ENCODE results near the gene UCMA.

DNA sequence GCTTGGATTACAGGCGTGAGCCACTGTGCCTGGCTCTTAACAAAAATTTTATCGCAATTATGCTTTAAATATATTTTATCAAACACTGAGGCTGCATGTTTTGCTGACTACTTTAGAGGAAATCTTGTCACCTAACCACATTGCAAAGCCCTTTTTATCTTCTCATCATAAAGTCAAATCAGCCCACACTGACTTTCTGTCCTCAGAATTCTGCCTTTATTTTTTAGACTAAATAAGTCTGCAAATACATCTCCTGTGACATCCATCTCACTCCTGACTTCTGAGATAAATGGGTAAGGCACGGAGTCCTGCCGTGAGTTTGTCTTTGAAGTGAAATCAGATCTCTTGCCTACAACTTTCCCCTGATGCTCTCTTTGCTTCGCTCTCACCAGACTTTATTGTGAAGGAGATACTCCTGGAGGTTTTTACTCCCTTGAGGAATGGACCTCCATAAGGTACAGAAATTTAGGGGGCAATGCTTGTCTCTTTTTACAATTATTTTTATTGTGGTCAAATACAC, 23.5 kb upstream of the UCMA start:
- TF ChIP-seq, protein P1, sequence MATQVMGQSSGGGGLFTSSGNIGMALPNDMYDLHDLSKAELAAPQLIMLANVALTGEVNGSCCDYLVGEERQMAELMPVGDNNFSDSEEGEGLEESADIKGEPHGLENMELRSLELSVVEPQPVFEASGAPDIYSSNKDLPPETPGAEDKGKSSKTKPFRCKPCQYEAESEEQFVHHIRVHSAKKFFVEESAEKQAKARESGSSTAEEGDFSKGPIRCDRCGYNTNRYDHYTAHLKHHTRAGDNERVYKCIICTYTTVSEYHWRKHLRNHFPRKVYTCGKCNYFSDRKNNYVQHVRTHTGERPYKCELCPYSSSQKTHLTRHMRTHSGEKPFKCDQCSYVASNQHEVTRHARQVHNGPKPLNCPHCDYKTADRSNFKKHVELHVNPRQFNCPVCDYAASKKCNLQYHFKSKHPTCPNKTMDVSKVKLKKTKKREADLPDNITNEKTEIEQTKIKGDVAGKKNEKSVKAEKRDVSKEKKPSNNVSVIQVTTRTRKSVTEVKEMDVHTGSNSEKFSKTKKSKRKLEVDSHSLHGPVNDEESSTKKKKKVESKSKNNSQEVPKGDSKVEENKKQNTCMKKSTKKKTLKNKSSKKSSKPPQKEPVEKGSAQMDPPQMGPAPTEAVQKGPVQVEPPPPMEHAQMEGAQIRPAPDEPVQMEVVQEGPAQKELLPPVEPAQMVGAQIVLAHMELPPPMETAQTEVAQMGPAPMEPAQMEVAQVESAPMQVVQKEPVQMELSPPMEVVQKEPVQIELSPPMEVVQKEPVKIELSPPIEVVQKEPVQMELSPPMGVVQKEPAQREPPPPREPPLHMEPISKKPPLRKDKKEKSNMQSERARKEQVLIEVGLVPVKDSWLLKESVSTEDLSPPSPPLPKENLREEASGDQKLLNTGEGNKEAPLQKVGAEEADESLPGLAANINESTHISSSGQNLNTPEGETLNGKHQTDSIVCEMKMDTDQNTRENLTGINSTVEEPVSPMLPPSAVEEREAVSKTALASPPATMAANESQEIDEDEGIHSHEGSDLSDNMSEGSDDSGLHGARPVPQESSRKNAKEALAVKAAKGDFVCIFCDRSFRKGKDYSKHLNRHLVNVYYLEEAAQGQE (IDR thresholded peaks at IDR 0.05; ENCODE audit: low read depth), result no peak
- TF ChIP-seq YY1 (IDR thresholded peaks at IDR 0.05; ENCODE audit: low read depth) (no peak), FOXM1 (IDR thresholded peaks at IDR 0.05; ENCODE audit: borderline replicate concordance, low read depth) (no peak), RAD21 (IDR thresholded peaks at IDR 0.05; ENCODE audit: low read depth) (no peak)
- TF ChIP-seq, protein P2, sequence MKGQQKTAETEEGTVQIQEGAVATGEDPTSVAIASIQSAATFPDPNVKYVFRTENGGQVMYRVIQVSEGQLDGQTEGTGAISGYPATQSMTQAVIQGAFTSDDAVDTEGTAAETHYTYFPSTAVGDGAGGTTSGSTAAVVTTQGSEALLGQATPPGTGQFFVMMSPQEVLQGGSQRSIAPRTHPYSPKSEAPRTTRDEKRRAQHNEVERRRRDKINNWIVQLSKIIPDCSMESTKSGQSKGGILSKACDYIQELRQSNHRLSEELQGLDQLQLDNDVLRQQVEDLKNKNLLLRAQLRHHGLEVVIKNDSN (IDR thresholded peaks at IDR 0.05), result no peak
